Measurements from ENCODE around the gene RPF1.

DNA sequence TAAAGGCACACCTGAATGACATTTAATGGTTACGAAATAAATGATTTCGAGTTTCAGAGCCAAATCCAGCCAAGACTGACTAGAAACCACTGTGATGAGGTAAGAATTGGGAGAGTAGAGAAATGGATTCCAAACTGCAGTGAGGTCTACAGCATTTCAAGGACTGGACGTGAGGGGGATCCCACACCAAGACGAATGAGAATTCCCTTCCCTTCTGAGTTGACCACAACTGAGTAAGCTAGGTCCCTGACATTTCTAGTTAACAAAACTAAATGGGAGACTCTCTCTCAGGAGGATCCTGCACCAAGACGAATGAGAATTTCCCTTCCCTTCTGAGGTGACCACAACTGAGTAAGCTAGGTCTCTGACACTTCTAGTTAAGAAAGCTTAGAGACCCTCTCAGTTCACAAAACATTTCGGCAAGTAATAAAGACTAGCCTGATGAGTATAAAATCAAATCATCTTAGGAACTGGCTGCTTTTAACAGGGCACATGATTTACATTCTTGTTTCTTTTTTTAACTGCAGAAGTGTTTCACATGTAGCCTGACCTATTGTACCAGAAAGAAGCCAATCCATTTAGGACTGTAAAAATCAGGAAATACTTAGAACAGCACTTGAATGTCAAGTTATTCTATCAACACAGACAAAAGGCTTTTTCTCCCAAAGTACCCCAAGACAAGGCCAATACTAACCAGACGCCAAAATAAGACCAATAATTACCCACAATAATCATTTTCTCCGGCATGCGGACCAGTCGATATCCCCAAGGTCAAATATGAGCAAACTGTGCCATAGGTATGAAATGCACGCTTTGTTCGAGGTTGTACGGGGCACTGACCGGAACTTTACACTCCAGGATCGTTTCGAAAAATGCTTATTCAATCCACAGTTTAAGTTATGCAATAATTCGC lies 25.8 kb downstream of the RPF1 start:
- TF ChIP-seq, protein P1, sequence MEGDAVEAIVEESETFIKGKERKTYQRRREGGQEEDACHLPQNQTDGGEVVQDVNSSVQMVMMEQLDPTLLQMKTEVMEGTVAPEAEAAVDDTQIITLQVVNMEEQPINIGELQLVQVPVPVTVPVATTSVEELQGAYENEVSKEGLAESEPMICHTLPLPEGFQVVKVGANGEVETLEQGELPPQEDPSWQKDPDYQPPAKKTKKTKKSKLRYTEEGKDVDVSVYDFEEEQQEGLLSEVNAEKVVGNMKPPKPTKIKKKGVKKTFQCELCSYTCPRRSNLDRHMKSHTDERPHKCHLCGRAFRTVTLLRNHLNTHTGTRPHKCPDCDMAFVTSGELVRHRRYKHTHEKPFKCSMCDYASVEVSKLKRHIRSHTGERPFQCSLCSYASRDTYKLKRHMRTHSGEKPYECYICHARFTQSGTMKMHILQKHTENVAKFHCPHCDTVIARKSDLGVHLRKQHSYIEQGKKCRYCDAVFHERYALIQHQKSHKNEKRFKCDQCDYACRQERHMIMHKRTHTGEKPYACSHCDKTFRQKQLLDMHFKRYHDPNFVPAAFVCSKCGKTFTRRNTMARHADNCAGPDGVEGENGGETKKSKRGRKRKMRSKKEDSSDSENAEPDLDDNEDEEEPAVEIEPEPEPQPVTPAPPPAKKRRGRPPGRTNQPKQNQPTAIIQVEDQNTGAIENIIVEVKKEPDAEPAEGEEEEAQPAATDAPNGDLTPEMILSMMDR (IDR thresholded peaks at IDR 0.05 in 4 of 5, conservative IDR thresholded peaks at IDR 0.05 in 1 of 5), result no peak
- no peak for TF ChIP-seq POLR2A (IDR thresholded peaks at IDR 0.05)
